ENCODE results near the gene NAXE. TPM values are rescaled to one million over a fixed set of nuclear protein-coding genes. Genes with fewer than 3 reads are reported as not detected.

The NAXE gene
- total RNA-seq, 1 experiment from 2014 or later, result 90.3 TPM

- no TSS peak for BruUV-seq (replicated peaks)
- POLR2A ChIA-PET (ENCODE audit: unreplicated experiment), result interaction anchor here (0.6 kb wide), 3 partner anchors 22 to 872 kb away, joined by 3 read pairs; no protein-coding TSS in a partner anchor
These were observed 48.1 kb downstream of the NAXE start for GRCh38 chr1:156639601-156640101.

GRCh38 chr1:156640842-156641706, 49.5 kb downstream of the NAXE start:
- Histone ChIP-seq H3K4me3 (no peak overlapping the region), H3K27ac (no peak overlapping the region), H4K20me1 (ENCODE audit: insufficient read depth) (peaks cover 82% of the 10 kb centered on the region), H2AFZ (no peak overlapping the region), H3K79me2 (ENCODE audit: low read depth) (no peaks in the 10 kb centered on the region), H3F3A (ENCODE audit: insufficient read depth, low read depth) (peaks cover 61% of the 10 kb centered on the region), H3K4me2 (no peak overlapping the region), H3K36me3 (ENCODE audit: low read depth) (peaks cover 10% of the 10 kb centered on the region), H3K4me1 (replicated peaks; ENCODE audit: insufficient read depth) (peaks cover 28% of the 10 kb centered on the region), H3K9me2 (ENCODE audit: insufficient read depth) (no peaks in the 10 kb centered on the region), H3K9me3 (ENCODE audit: insufficient read depth, low read depth) (no peaks in the 10 kb centered on the region), H3K27me3 (ENCODE audit: insufficient read depth, low read depth) (peaks cover 5% of the 10 kb centered on the region; the same call in 1 of the 2 replicates)
- TSS peak; percentile 2 for BruUV-seq (replicated peaks)
- DNase-seq, result no peak
- intact Hi-C loops (cut with micrococcal nuclease; ENCODE audit: unreplicated experiment), result no loop called here
- ChIA-PET POLR2A (ENCODE audit: unreplicated experiment) (interaction anchor here (0.6 kb wide), 1 partner anchor 76 kb away, joined by 5 read pairs; no protein-coding TSS in a partner anchor), CTCF (no interaction called here)
- TF ChIP-seq CTCF (conservative IDR thresholded peaks at IDR 0.05), result no peak
- TF ChIP-seq EZH2 (IDR thresholded peaks at IDR 0.05; ENCODE audit: low read depth), result no peak

More at GRCh38 chr1:156639601-156640101, 48.1 kb downstream of the NAXE start:
- peaks cover 28% of the 10 kb centered on the region for H3K4me1 ChIP-seq (replicated peaks; ENCODE audit: insufficient read depth)
- H3K27ac ChIP-seq, result peak overlapping the region; percentile 7; the same call in 1 of the 2 replicates
- H3K4me3 ChIP-seq, result no peak overlapping the region
- no peaks in the 10 kb centered on the region for H3K79me2 ChIP-seq (ENCODE audit: low read depth)
- peaks cover 54% of the 10 kb centered on the region for H3F3A ChIP-seq (ENCODE audit: insufficient read depth, low read depth)
- H3K9me2 ChIP-seq (ENCODE audit: insufficient read depth), result no peaks in the 10 kb centered on the region
- H4K20me1 ChIP-seq (ENCODE audit: insufficient read depth), result peaks cover 67% of the 10 kb centered on the region
- CTCF ChIA-PET, result interaction anchor here (0.5 to 1.0 kb wide), 5 partner anchors 12 to 40 kb away, joined by 3 to 9 read pairs (median 4); no protein-coding TSS in a partner anchor
- no peaks in the 10 kb centered on the region for H3K9me3 ChIP-seq (ENCODE audit: insufficient read depth, low read depth)
- intact Hi-C loops (cut with micrococcal nuclease; ENCODE audit: unreplicated experiment), result no loop called here
- TF ChIP-seq EZH2 (IDR thresholded peaks at IDR 0.05; ENCODE audit: low read depth), result no peak
- TF ChIP-seq CTCF (conservative IDR thresholded peaks at IDR 0.05), result no peak
- peak; percentile 90 to 93 for DNase-seq
- no peak overlapping the region for H2AFZ ChIP-seq
- H3K4me2 ChIP-seq, result peak overlapping the region; percentile 61
- H3K27me3 ChIP-seq (ENCODE audit: insufficient read depth, low read depth), result peaks cover 5% of the 10 kb centered on the region; the same call in 1 of the 2 replicates
- no peaks in the 10 kb centered on the region for H3K36me3 ChIP-seq (ENCODE audit: low read depth)

GRCh38 chr1:156641761-156642264, 50.2 kb downstream of the NAXE start, which contains the start of gene BCAN:
Gene BCAN (plus strand): TSS chr1:156642117. CDS start chr1:156646055, 3,938 bp downstream.
- CTCF ChIA-PET, result no interaction called here
- Histone ChIP-seq H3K27ac (no peak within 1 kb of the TSS), H3K79me2 (ENCODE audit: low read depth) (no peaks in the 10 kb centered on the region), H2AFZ (no peak within 1 kb of the TSS), H3F3A (ENCODE audit: insufficient read depth, low read depth) (peaks cover 61% of the 10 kb centered on the region), H3K4me2 (no peak within 1 kb of the TSS), H3K36me3 (ENCODE audit: low read depth) (peaks cover 18% of the 10 kb centered on the region), H3K9me3 (ENCODE audit: insufficient read depth, low read depth) (no peaks in the 10 kb centered on the region), H3K4me3 (no peak within 1 kb of the TSS), H3K9me2 (ENCODE audit: insufficient read depth) (no peaks in the 10 kb centered on the region), H4K20me1 (ENCODE audit: insufficient read depth) (peaks cover 89% of the 10 kb centered on the region), H3K4me1 (replicated peaks; ENCODE audit: insufficient read depth) (peaks cover 28% of the 10 kb centered on the region), H3K27me3 (ENCODE audit: insufficient read depth, low read depth) (peaks cover under 1% of the 10 kb centered on the region; the same call in 1 of the 2 replicates)
- intact Hi-C loops (cut with micrococcal nuclease; ENCODE audit: unreplicated experiment), result no loop called here
- POLR2A ChIA-PET (ENCODE audit: unreplicated experiment), result interaction anchor here (0.6 kb wide), 1 partner anchor 75 kb away, joined by 5 read pairs; no protein-coding TSS in a partner anchor
- no TSS peak for BruUV-seq (replicated peaks)
- TF ChIP-seq EZH2 (IDR thresholded peaks at IDR 0.05; ENCODE audit: low read depth) (no peak), CTCF (conservative IDR thresholded peaks at IDR 0.05) (no peak)
- DNase-seq, result no peak
